ENCODE results near the gene CSMD2. TPM values are rescaled to one million over a fixed set of nuclear protein-coding genes. Genes with fewer than 3 reads are reported as not detected.

CSMD2 gene
- total RNA-seq, 4 donors from 2014 or later: 0.09 to 0.20 TPM; not detected in 2

GRCh38 chr1:33971913-33972312 lies 193.1 kb downstream of the CSMD2 start:
- H3K4me3 ChIP-seq: no peak overlapping the region
- no peaks in the 10 kb centered on the region for H3K4me1 ChIP-seq
- in situ Hi-C loops (cut with MboI; ENCODE audit: low sequenced_read_pairs in 4 of 4) (no loop called here), intact Hi-C loops (cut with DNase I; ENCODE audit: low total_unique reads) (no loop called here)
- no peaks in the 10 kb centered on the region for H3K9me3 ChIP-seq
- H3K27ac ChIP-seq: no peak overlapping the region
- DNase-seq (no peak), ATAC-seq (no peak)
- no peaks in the 10 kb centered on the region for H3K27me3 ChIP-seq
- no peaks in the 10 kb centered on the region for H3K36me3 ChIP-seq
- TF ChIP-seq CTCF (IDR thresholded peaks at IDR 0.05 in 4 of 5, conservative IDR thresholded peaks at IDR 0.05 in 1 of 5) (no peak), POLR2A (IDR thresholded peaks at IDR 0.05) (no peak)

- TF ChIP-seq POLR2A (IDR thresholded peaks at IDR 0.05) (no peak), CTCF (IDR thresholded peaks at IDR 0.05 in 4 of 5, conservative IDR thresholded peaks at IDR 0.05 in 1 of 5) (no peak)
- intact Hi-C loops (cut with DNase I; ENCODE audit: low total_unique reads): no loop called here
- H3K4me3 ChIP-seq: no peak overlapping the region
- in situ Hi-C loops (cut with MboI; ENCODE audit: low sequenced_read_pairs in 4 of 4): no loop called here
- no peak for DNase-seq
- H3K27ac ChIP-seq: no peak overlapping the region
- no peaks in the 10 kb centered on the region for H3K36me3 ChIP-seq
- no peaks in the 10 kb centered on the region for H3K9me3 ChIP-seq
- ATAC-seq: no peak
- H3K27me3 ChIP-seq: no peaks in the 10 kb centered on the region
- H3K4me1 ChIP-seq: no peaks in the 10 kb centered on the region
Measured at GRCh38 chr1:33971018-33971710, 193.9 kb downstream of the CSMD2 start.

GRCh38 chr1:33970148-33970825 lies 194.7 kb downstream of the CSMD2 start:
- Histone ChIP-seq H3K36me3 (no peaks in the 10 kb centered on the region), H3K4me1 (no peaks in the 10 kb centered on the region), H3K4me3 (no peak overlapping the region), H3K27ac (no peak overlapping the region), H3K9me3 (no peaks in the 10 kb centered on the region), H3K27me3 (no peaks in the 10 kb centered on the region)
- intact Hi-C loops (cut with DNase I; ENCODE audit: low total_unique reads) (no loop called here), in situ Hi-C loops (cut with MboI; ENCODE audit: low sequenced_read_pairs in 4 of 4) (no loop called here)
- DNase-seq (no peak), ATAC-seq (no peak)
- no peak for TF ChIP-seq CTCF (IDR thresholded peaks at IDR 0.05 in 4 of 5, conservative IDR thresholded peaks at IDR 0.05 in 1 of 5)
- no peak for TF ChIP-seq POLR2A (IDR thresholded peaks at IDR 0.05)

- in situ Hi-C loops (cut with MboI; ENCODE audit: low sequenced_read_pairs in 4 of 4): no loop called here
- Histone ChIP-seq H3K4me1 (no peaks in the 10 kb centered on the region), H3K9me3 (no peaks in the 10 kb centered on the region), H3K27ac (no peak overlapping the region), H3K4me3 (no peak overlapping the region), H3K36me3 (no peaks in the 10 kb centered on the region), H3K27me3 (no peaks in the 10 kb centered on the region)
- TF ChIP-seq POLR2A (IDR thresholded peaks at IDR 0.05) (no peak), CTCF (IDR thresholded peaks at IDR 0.05 in 4 of 5, conservative IDR thresholded peaks at IDR 0.05 in 1 of 5) (no peak)
- ATAC-seq (peak; percentile 65 to 81), DNase-seq (peak in 1 of 2 donors; percentile 8)
- intact Hi-C loops (cut with DNase I; ENCODE audit: low total_unique reads): no loop called here
Measured at GRCh38 chr1:33966346-33967141, 198.5 kb downstream of the CSMD2 start.

All from gastrocnemius medialis (tissue), 4 donors.